ENCODE results near the gene TMEM231. TPM values are rescaled to one million over a fixed set of nuclear protein-coding genes. Genes with fewer than 3 reads are reported as not detected.

TMEM231 gene
- total and polyA plus RNA-seq, 9 of the 15 experiments (the other 6 are each of a cell fraction or from before 2014, with no cell fraction given): 1.6 to 27.6 (median 9.1) TPM

DNA sequence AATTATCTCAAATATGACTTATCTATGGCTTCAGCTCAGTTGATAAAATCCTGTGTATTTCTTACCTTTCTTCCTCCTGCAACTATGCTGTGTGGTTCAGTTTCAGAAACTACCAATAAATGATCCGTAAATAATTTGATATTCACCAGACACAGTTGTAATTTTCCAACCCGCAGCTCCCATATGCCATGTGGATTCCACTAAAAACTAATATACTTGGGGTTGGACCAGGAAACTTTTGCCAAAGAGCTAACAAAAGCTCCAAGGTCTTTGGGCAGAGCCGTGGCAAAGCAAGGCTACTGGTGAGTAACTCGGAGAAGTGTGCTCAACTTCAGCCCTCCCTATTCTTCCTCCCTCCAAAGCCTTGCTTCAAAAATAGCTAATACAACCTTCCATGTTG, 58.5 kb downstream of the TMEM231 start:
- Histone ChIP-seq H4K20me1 (replicated peaks; ENCODE audit: control insufficient read depth, insufficient read depth, low read length) (no peaks in the 10 kb centered on the region), H3K36me3 (ENCODE audit: control insufficient read depth, insufficient read depth, low read length) (no peaks in the 10 kb centered on the region), H3K4me1 (replicated peaks in 1 of 2; ENCODE audit: control insufficient read depth in 2 of 2, insufficient read depth in 2 of 2, low read length in 2 of 2) (peaks cover 0 to 13% of the 10 kb centered on the region in 2 experiments; a peak in 2 of 5 replicates), H3K79me2 (ENCODE audit: control insufficient read depth, insufficient read depth, low read length) (no peaks in the 10 kb centered on the region), H3K4me2 (ENCODE audit: insufficient read depth, low read length) (no peak overlapping the region), H3K9me3 (replicated peaks; ENCODE audit: control insufficient read depth, insufficient read depth, low read depth, low read length) (no peaks in the 10 kb centered on the region), H3K9me1 (ENCODE audit: control insufficient read depth, insufficient read depth, low read length) (no peaks in the 10 kb centered on the region), H3K27me3 (ENCODE audit: control insufficient read depth in 2 of 2, insufficient read depth in 2 of 2, low read length in 2 of 2) (peaks cover 14 to 33% of the 10 kb centered on the region in 2 experiments; a peak in 4 of 5 replicates), H3K9ac (ENCODE audit: insufficient read depth in 1 of 2, low read depth in 2 of 2, low read length in 2 of 2) (no peak overlapping the region), H3K4me3 (no peak overlapping the region), H2AFZ (ENCODE audit: low read depth, low read length) (no peak overlapping the region), H3K27ac (ENCODE audit: extremely low read depth, low read depth, low read length) (no peak overlapping the region)
- in situ Hi-C loops (cut with MboI) (no loop called here), intact Hi-C loops (cut with micrococcal nuclease) (no loop called here)
- TF ChIP-seq ZNF57 (CRISPR knock-in tag; IDR thresholded peaks at IDR 0.05): no peak
- WGBS (ENCODE audit: insufficient coverage, low coverage, missing lambda C conversion rate): 4% methylated on average over 4 of the region's 4 CpGs
- BruUV-seq (replicated peaks): no TSS peak
- ChIA-PET POLR2A (interaction anchor here (1.3 kb wide), 1 partner anchor 64 kb away, joined by 3 read pairs; the partner anchor contains the start of gene CFDP1), CTCF (ENCODE audit: low intra/inter-chr PET ratio) (no interaction called here)
- no peak for ATAC-seq
- FAIRE-seq: no peak
- DNase-seq (ENCODE audit: extremely low read depth in 1 of 4, low spot score in 3 of 4): no peak

DNA sequence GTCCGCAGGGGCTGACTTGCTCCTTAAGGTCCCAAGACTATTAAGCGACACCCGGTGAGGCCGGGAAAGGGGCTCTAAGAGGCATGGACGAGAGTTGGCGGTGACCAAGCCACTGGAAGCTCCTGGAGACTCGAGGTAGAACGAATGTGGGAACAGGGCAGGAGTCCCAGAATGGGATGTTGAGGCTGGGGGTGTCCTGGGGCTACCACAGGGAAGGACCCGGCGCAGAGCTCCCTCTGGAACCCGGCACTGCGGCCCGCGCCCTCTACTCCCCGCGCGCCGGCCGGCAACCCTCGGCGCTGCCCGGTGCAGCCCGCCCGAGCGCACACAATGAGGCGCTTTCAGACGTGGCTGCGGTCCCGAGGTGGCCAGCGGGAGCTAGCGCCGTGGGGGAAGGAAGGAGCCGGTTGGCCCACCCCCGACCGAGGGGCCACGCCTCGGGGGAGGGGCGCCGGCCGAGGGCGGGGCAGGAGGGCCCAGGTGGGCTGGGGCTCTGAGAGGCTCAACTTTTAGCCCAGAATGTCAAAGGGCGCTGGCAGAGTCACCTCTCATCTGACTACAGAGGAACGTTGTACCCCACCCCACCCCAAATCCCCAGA, 60.9 kb downstream of the TMEM231 start, which contains the start of gene CHST6:
CHST6 (minus strand) TSS at position 366 of the 599 bp plus-strand sequence. CDS start 15,613 bp downstream, outside the sequence.
- ChIA-PET POLR2A (interaction anchor here (0.6 to 0.7 kb wide), 3 partner anchors 23 to 1191 kb away, joined by 3 to 4 read pairs (median 3); no protein-coding TSS in a partner anchor), CTCF (ENCODE audit: low intra/inter-chr PET ratio) (no interaction called here)
- no TSS peak for BruUV-seq (replicated peaks)
- intact Hi-C loops (cut with micrococcal nuclease): no loop called here
- Histone ChIP-seq H3K27ac (ENCODE audit: extremely low read depth, low read depth, low read length) (no peak within 1 kb of the TSS), H3K4me2 (ENCODE audit: insufficient read depth, low read length) (no peak within 1 kb of the TSS), H3K9ac (ENCODE audit: insufficient read depth in 1 of 2, low read depth in 2 of 2, low read length in 2 of 2) (peak within 1 kb of the TSS in 1 of 2 experiments; percentile 45; a peak in 2 of 4 replicates), H3K4me1 (replicated peaks in 1 of 2; ENCODE audit: control insufficient read depth in 2 of 2, insufficient read depth in 2 of 2, low read length in 2 of 2) (peaks cover 0 to 16% of the 10 kb centered on the region in 2 experiments; a peak in 2 of 5 replicates), H3K9me1 (ENCODE audit: control insufficient read depth, insufficient read depth, low read length) (no peaks in the 10 kb centered on the region), H3K79me2 (ENCODE audit: control insufficient read depth, insufficient read depth, low read length) (no peaks in the 10 kb centered on the region), H3K36me3 (ENCODE audit: control insufficient read depth, insufficient read depth, low read length) (no peaks in the 10 kb centered on the region), H4K20me1 (replicated peaks; ENCODE audit: control insufficient read depth, insufficient read depth, low read length) (no peaks in the 10 kb centered on the region), H3K9me3 (replicated peaks; ENCODE audit: control insufficient read depth, insufficient read depth, low read depth, low read length) (no peaks in the 10 kb centered on the region), H3K27me3 (ENCODE audit: control insufficient read depth in 2 of 2, insufficient read depth in 2 of 2, low read length in 2 of 2) (peaks cover 19 to 43% of the 10 kb centered on the region in 2 experiments), H2AFZ (ENCODE audit: low read depth, low read length) (no peak within 1 kb of the TSS), H3K4me3 (no peak within 1 kb of the TSS)
- peak; percentile 43 to 81 (median 67) for DNase-seq (ENCODE audit: extremely low read depth in 1 of 4, low spot score in 3 of 4)
- in situ Hi-C loops (cut with MboI): no loop called here
- no peak for FAIRE-seq
- ATAC-seq: peak; percentile 90
- TF ChIP-seq, protein P1, sequence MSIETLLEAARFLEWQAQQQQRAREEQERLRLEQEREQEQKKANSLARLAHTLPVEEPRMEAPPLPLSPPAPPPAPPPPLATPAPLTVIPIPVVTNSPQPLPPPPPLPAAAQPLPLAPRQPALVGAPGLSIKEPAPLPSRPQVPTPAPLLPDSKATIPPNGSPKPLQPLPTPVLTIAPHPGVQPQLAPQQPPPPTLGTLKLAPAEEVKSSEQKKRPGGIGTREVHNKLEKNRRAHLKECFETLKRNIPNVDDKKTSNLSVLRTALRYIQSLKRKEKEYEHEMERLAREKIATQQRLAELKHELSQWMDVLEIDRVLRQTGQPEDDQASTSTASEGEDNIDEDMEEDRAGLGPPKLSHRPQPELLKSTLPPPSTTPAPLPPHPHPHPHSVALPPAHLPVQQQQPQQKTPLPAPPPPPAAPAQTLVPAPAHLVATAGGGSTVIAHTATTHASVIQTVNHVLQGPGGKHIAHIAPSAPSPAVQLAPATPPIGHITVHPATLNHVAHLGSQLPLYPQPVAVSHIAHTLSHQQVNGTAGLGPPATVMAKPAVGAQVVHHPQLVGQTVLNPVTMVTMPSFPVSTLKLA (conservative IDR thresholded peaks at IDR 0.05): no peak
- TF ChIP-seq SRSF9 (IDR thresholded peaks at IDR 0.05; ENCODE audit: borderline replicate concordance, low read depth, low read length) (no peak), ATF1 (CRISPR knock-in tag; IDR thresholded peaks at IDR 0.05) (no peak), ATF1 (tag; IDR thresholded peaks at IDR 0.05) (no peak), ZNF217 (CRISPR knock-in tag; IDR thresholded peaks at IDR 0.05) (no peak)
- TF ChIP-seq, protein P2, sequence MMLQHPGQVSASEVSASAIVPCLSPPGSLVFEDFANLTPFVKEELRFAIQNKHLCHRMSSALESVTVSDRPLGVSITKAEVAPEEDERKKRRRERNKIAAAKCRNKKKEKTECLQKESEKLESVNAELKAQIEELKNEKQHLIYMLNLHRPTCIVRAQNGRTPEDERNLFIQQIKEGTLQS (IDR thresholded peaks at IDR 0.05): no peak
- TF ChIP-seq, protein P2 (CRISPR knock-in tag; conservative IDR thresholded peaks at IDR 0.05): no peak
- TF ChIP-seq, protein P3, sequence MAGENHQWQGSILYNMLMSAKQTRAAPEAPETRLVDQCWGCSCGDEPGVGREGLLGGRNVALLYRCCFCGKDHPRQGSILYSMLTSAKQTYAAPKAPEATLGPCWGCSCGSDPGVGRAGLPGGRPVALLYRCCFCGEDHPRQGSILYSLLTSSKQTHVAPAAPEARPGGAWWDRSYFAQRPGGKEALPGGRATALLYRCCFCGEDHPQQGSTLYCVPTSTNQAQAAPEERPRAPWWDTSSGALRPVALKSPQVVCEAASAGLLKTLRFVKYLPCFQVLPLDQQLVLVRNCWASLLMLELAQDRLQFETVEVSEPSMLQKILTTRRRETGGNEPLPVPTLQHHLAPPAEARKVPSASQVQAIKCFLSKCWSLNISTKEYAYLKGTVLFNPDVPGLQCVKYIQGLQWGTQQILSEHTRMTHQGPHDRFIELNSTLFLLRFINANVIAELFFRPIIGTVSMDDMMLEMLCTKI (IDR thresholded peaks at IDR 0.05; ENCODE audit: partially characterized antibody): no peak
- TF ChIP-seq, protein P4, sequence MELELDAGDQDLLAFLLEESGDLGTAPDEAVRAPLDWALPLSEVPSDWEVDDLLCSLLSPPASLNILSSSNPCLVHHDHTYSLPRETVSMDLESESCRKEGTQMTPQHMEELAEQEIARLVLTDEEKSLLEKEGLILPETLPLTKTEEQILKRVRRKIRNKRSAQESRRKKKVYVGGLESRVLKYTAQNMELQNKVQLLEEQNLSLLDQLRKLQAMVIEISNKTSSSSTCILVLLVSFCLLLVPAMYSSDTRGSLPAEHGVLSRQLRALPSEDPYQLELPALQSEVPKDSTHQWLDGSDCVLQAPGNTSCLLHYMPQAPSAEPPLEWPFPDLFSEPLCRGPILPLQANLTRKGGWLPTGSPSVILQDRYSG (tag; conservative IDR thresholded peaks at IDR 0.05; ENCODE audit: low read depth): no peak
- WGBS (ENCODE audit: insufficient coverage, low coverage, missing lambda C conversion rate): 7% methylated on average over 34 of the region's 43 CpGs
